GM12874 (cell line): Measurements from ENCODE around the gene CIBAR2.

Experiments
- CTCF ChIP-seq: IDR thresholded peaks from 2 replicates; pipeline ENCODE4 v1.5.1; 2011; ENCODE audit warnings: low read depth, mild to moderate bottlenecking, control low read depth, low read length, moderate library complexity; ENCODE audit not compliant: insufficient read depth

CIBAR2 gene

GRCh38 chr16:85082173-85083050 lies 29.9 kb downstream of the CIBAR2 start:
- TF ChIP-seq CTCF: no peak

GRCh38 chr16:85081765-85082164 lies 30.5 kb downstream of the CIBAR2 start:
- TF ChIP-seq CTCF: no peak

GRCh38 chr16:85081038-85081437 lies 31.2 kb downstream of the CIBAR2 start:
- TF ChIP-seq CTCF: no peak

GRCh38 chr16:85079785-85080570 lies 32.3 kb downstream of the CIBAR2 start:
- TF ChIP-seq CTCF: no peak

- no peak for TF ChIP-seq CTCF
Measured at GRCh38 chr16:85078952-85079351, 33.3 kb downstream of the CIBAR2 start.

GRCh38 chr16:85078226-85078625 lies 34.0 kb downstream of the CIBAR2 start:
- no peak for TF ChIP-seq CTCF

- no peak for TF ChIP-seq CTCF
Measured at GRCh38 chr16:85077576-85078125, 34.6 kb downstream of the CIBAR2 start.
